OCI-LY1 (cell line): ENCODE results near the gene MACROD2.

Experiments used
- H2AFZ ChIP-seq: fragments of 200-600 bp; sonication (generic), shearing (Covaris generic); 2 replicates; pipeline ENCODE4 v1.6.0; 2014; ENCODE audit warnings: antibody characterized with exemption, mild to moderate bottlenecking, low read length
- H3F3A ChIP-seq: fragments of 200-600 bp; sonication (generic), shearing (Covaris generic); 2 replicates; pipeline ENCODE4 v1.6.0; 2014; ENCODE audit warnings: mild to moderate bottlenecking, antibody characterized with exemption, low read length, moderate library complexity; ENCODE audit not compliant: insufficient read depth
- H3K27ac ChIP-seq: fragments of 200-600 bp; sonication (generic); 2 replicates; pipeline ENCODE4 v1.5.1; 2014; ENCODE audit warnings: low read length, mixed run types, mild to moderate bottlenecking, low read depth; ENCODE audit not compliant: poor library complexity, severe bottlenecking
- H3K27me3 ChIP-seq: fragments of 200-600 bp; sonication (generic); 2 replicates; pipeline ENCODE4 v1.6.0; 2014; ENCODE audit warnings: antibody characterized with exemption, mild to moderate bottlenecking, low read length, moderate library complexity; ENCODE audit not compliant: insufficient read depth
- H3K36me3 ChIP-seq: fragments of 200-600 bp; sonication (generic); 2 replicates; pipeline ENCODE4 v1.6.1; 2014; ENCODE audit warnings: mild to moderate bottlenecking, antibody characterized with exemption, low read length, moderate library complexity, mixed read lengths; ENCODE audit not compliant: insufficient read depth
- H3K4me1 ChIP-seq: fragments of 200-600 bp; sonication (generic); 2 replicates; pipeline ENCODE4 v1.5.1; 2014; ENCODE audit warnings: mild to moderate bottlenecking, low read length, moderate library complexity; ENCODE audit not compliant: insufficient read depth, severe bottlenecking
- H3K4me2 ChIP-seq: fragments of 200-600 bp; sonication (generic), shearing (Covaris generic); 2 replicates; pipeline ENCODE4 v1.6.1; 2014; ENCODE audit warnings: low read length
- H3K4me3 ChIP-seq: fragments of 200-600 bp; sonication (generic); 2 replicates; pipeline ENCODE4 v1.5.1; 2014; ENCODE audit warnings: low read length, low read depth, mild to moderate bottlenecking, mixed read lengths; ENCODE audit not compliant: poor library complexity, severe bottlenecking
- H3K79me2 ChIP-seq: fragments of 200-600 bp; shearing (Covaris generic); 2 replicates; pipeline ENCODE4 v1.6.1; 2016; ENCODE audit warnings: mixed run types, low read length, mixed read lengths; ENCODE audit not compliant: insufficient read depth
- H3K9ac ChIP-seq: fragments of 200-600 bp; sonication (generic), shearing (Covaris generic); 2 replicates; pipeline ENCODE4 v1.6.1; 2014; ENCODE audit warnings: mild to moderate bottlenecking, low read length, mixed read lengths
- H3K9me2 ChIP-seq: fragments of 200-600 bp; sonication (generic), shearing (Covaris generic); 2 replicates; pipeline ENCODE4 v1.6.1; 2014; ENCODE audit warnings: low read depth, mild to moderate bottlenecking, low read length, mixed read lengths
- H3K9me3 ChIP-seq: fragments of 200-600 bp; shearing (Covaris generic); 2 replicates; pipeline ENCODE4 v1.6.1; 2014; ENCODE audit warnings: low read length, mixed read lengths
- H4K20me1 ChIP-seq: fragments of 200-600 bp; sonication (generic), shearing (Covaris generic); 2 replicates; pipeline ENCODE4 v1.6.0; 2016; ENCODE audit warnings: mild to moderate bottlenecking, low read length; ENCODE audit not compliant: insufficient read depth
- CTCF ChIP-seq: fragments of 200-600 bp; sonication (generic), shearing (Covaris generic); IDR thresholded peaks from 2 replicates; pipeline ENCODE4 v1.5.1; 2017; ENCODE audit warnings: mild to moderate bottlenecking, antibody characterized with exemption, low read length, moderate library complexity, mixed read lengths
- EZH2 ChIP-seq: fragments of 200-600 bp; sonication (generic), shearing (Covaris generic); IDR thresholded peaks from 2 replicates; pipeline ENCODE4 v1.8.0; 2017; ENCODE audit warnings: borderline replicate concordance, mixed run types, mild to moderate bottlenecking, antibody characterized with exemption, low read length, moderate library complexity, mixed read lengths

The MACROD2 gene

GRCh38 chr20:14313341-14314020 lies 318.2 kb downstream of the MACROD2 start:
- Histone ChIP-seq H3K9me2 (no peaks in the 10 kb centered on the region), H3K4me3 (no peak overlapping the region), H3K4me2 (no peak overlapping the region), H3F3A (no peaks in the 10 kb centered on the region), H4K20me1 (no peaks in the 10 kb centered on the region), H3K9ac (no peak overlapping the region), H3K27ac (no peak overlapping the region), H3K9me3 (no peaks in the 10 kb centered on the region), H2AFZ (no peak overlapping the region), H3K4me1 (no peaks in the 10 kb centered on the region), H3K27me3 (no peaks in the 10 kb centered on the region), H3K79me2 (no peaks in the 10 kb centered on the region), H3K36me3 (no peaks in the 10 kb centered on the region)
- TF ChIP-seq CTCF (no peak), EZH2 (no peak)

- H2AFZ ChIP-seq: no peak overlapping the region
These were observed 324.4 kb downstream of the MACROD2 start for GRCh38 chr20:14319704-14320103.

GRCh38 chr20:14331646-14332045 lies 336.3 kb downstream of the MACROD2 start:
- Histone ChIP-seq H3K4me2 (no peak overlapping the region), H3K4me1 (no peaks in the 10 kb centered on the region)

More at GRCh38 chr20:14319704-14320103, 324.4 kb downstream of the MACROD2 start:
- H3F3A ChIP-seq: no peaks in the 10 kb centered on the region
- H4K20me1 ChIP-seq: no peaks in the 10 kb centered on the region
- no peaks in the 10 kb centered on the region for H3K9me3 ChIP-seq
- TF ChIP-seq CTCF (no peak), EZH2 (no peak)
- H3K27me3 ChIP-seq: no peaks in the 10 kb centered on the region
- no peaks in the 10 kb centered on the region for H3K36me3 ChIP-seq
- no peaks in the 10 kb centered on the region for H3K4me1 ChIP-seq
- H3K79me2 ChIP-seq: no peaks in the 10 kb centered on the region
- no peak overlapping the region for H3K4me2 ChIP-seq
- no peak overlapping the region for H3K4me3 ChIP-seq
- no peak overlapping the region for H3K9ac ChIP-seq
- no peak overlapping the region for H3K27ac ChIP-seq
- H3K9me2 ChIP-seq: no peaks in the 10 kb centered on the region

More at GRCh38 chr20:14331646-14332045, 336.3 kb downstream of the MACROD2 start:
- H2AFZ ChIP-seq: no peak overlapping the region
- no peaks in the 10 kb centered on the region for H3K9me3 ChIP-seq
- H3K9me2 ChIP-seq: no peaks in the 10 kb centered on the region
- H3K27ac ChIP-seq: no peak overlapping the region
- no peaks in the 10 kb centered on the region for H3K36me3 ChIP-seq
- H3K4me3 ChIP-seq: no peak overlapping the region
- H3K79me2 ChIP-seq: no peaks in the 10 kb centered on the region
- H3K9ac ChIP-seq: no peak overlapping the region
- H3K27me3 ChIP-seq: no peaks in the 10 kb centered on the region
- no peaks in the 10 kb centered on the region for H4K20me1 ChIP-seq
- TF ChIP-seq EZH2: no peak
- no peak for TF ChIP-seq CTCF
- no peaks in the 10 kb centered on the region for H3F3A ChIP-seq
